H9 (cell line): ENCODE measurements around the gene GHITM. TPM values are rescaled to one million over a fixed set of nuclear protein-coding genes. Genes with fewer than 3 reads are reported as not detected.

Source experiments
- DNase-seq: peaks from one replicate; pipeline ENCODE4 v3.0.0-alpha.2; 2017
- H2AFZ ChIP-seq: one replicate; pipeline ENCODE4 v1.6.1; 2013; ENCODE audit warnings: mild to moderate bottlenecking, low read length, control low read depth, moderate library complexity
- H2AK5ac ChIP-seq: 2 replicates; pipeline ENCODE4 v1.6.1; 2013; ENCODE audit warnings: low read length, control low read depth, mixed read lengths; ENCODE audit not compliant: insufficient read length
- H2BK120ac ChIP-seq: one replicate; pipeline ENCODE4 v1.6.1; 2013; ENCODE audit warnings: low read depth, mild to moderate bottlenecking, low read length, control low read depth, inconsistent platforms; ENCODE audit not compliant: poor library complexity, severe bottlenecking
- H2BK12ac ChIP-seq: 2 replicates; pipeline ENCODE4 v1.6.1; 2013; ENCODE audit warnings: low read length, control low read depth, mixed read lengths, low read depth; ENCODE audit not compliant: insufficient read length
- H2BK15ac ChIP-seq: 2 replicates; pipeline ENCODE4 v1.6.1; 2013; ENCODE audit warnings: low read depth, low read length, control low read depth
- H2BK20ac ChIP-seq: one replicate; pipeline ENCODE4 v1.6.1; 2013; ENCODE audit warnings: low read depth, mild to moderate bottlenecking, low read length, control low read depth, inconsistent platforms; ENCODE audit not compliant: poor library complexity, severe bottlenecking
- H2BK5ac ChIP-seq: 2 replicates; pipeline ENCODE4 v1.6.1; 2013; ENCODE audit warnings: low read length, control low read depth, mixed read lengths; ENCODE audit not compliant: insufficient read length
- H3K14ac ChIP-seq: 2 replicates; pipeline ENCODE4 v1.6.1; 2013; ENCODE audit warnings: low read length, control low read depth; ENCODE audit not compliant: insufficient read depth
- H3K18ac ChIP-seq: 2 replicates; pipeline ENCODE4 v1.6.1; 2013; ENCODE audit warnings: low read depth, mild to moderate bottlenecking, mixed read lengths, low read length, control low read depth; ENCODE audit not compliant: insufficient read length
- H3K23ac ChIP-seq: 2 replicates; pipeline ENCODE4 v1.6.1; 2013; ENCODE audit warnings: low read length, control low read depth, mixed read lengths, low read depth; ENCODE audit not compliant: insufficient read length
- H3K23me2 ChIP-seq: 2 replicates; pipeline ENCODE4 v1.6.1; 2013; ENCODE audit warnings: low read depth, mild to moderate bottlenecking, mixed read lengths, low read length, control low read depth; ENCODE audit not compliant: insufficient read length, poor library complexity, severe bottlenecking
- H3K27ac ChIP-seq: 2 replicates; pipeline ENCODE4 v1.5.1; 2013; ENCODE audit warnings: low read length, control low read depth, mixed read lengths, low read depth; ENCODE audit not compliant: insufficient read length
- H3K27me3 ChIP-seq: 2 replicates; pipeline ENCODE4 v1.6.1; 2013; ENCODE audit warnings: low read length, control low read depth, inconsistent platforms; ENCODE audit not compliant: insufficient read depth
- H3K4ac ChIP-seq: 2 replicates; pipeline ENCODE4 v1.6.1; 2013; ENCODE audit warnings: low read depth, mild to moderate bottlenecking, control low read depth, inconsistent platforms, low read length, moderate library complexity
- H3K4me1 ChIP-seq: 2 replicates; pipeline ENCODE4 v1.6.1; 2013; ENCODE audit warnings: low read length, control low read depth, inconsistent platforms; ENCODE audit not compliant: insufficient read depth
- H3K4me2 ChIP-seq: 2 replicates; pipeline ENCODE4 v1.6.1; 2013; ENCODE audit warnings: low read length, control low read depth, mixed read lengths; ENCODE audit not compliant: insufficient read length, insufficient read depth
- H3K56ac ChIP-seq: 2 replicates; pipeline ENCODE4 v1.6.1; 2013; ENCODE audit warnings: low read depth, mild to moderate bottlenecking, mixed read lengths, low read length, control low read depth; ENCODE audit not compliant: insufficient read length
- H3K79me1 ChIP-seq: 2 replicates; pipeline ENCODE4 v1.6.1; 2013; ENCODE audit warnings: low read depth, mild to moderate bottlenecking, moderate library complexity, low read length, control low read depth, inconsistent platforms; ENCODE audit not compliant: insufficient read depth, poor library complexity, severe bottlenecking
- H3K79me2 ChIP-seq: 2 replicates; pipeline ENCODE4 v1.6.1; 2013; ENCODE audit warnings: low read length, control low read depth, inconsistent platforms; ENCODE audit not compliant: insufficient read depth
- H3K9ac ChIP-seq: 2 replicates; pipeline ENCODE4 v1.6.1; 2013; ENCODE audit warnings: low read length, control low read depth, mixed read lengths; ENCODE audit not compliant: insufficient read length; ENCODE audit errors: extremely low read depth
- H3K9me3 ChIP-seq: one replicate; pipeline ENCODE4 v1.6.1; 2013; ENCODE audit warnings: low read depth, low read length, inconsistent platforms; ENCODE audit not compliant: control insufficient read depth
- H3T11ph ChIP-seq: one replicate; pipeline ENCODE4 v1.6.1; 2013; ENCODE audit warnings: mild to moderate bottlenecking, low read length, control low read depth, inconsistent platforms
- H4K20me1 ChIP-seq: one replicate; pipeline ENCODE4 v1.6.1; 2013; ENCODE audit not compliant: control insufficient read depth, insufficient read length, insufficient read depth
- H4K5ac ChIP-seq: 2 replicates; pipeline ENCODE4 v1.6.1; 2013; ENCODE audit warnings: low read depth, mild to moderate bottlenecking, mixed read lengths, low read length, control low read depth; ENCODE audit not compliant: insufficient read length
- H4K8ac ChIP-seq: replicated peaks from 2 replicates; pipeline ENCODE4 v1.6.1; 2013; ENCODE audit warnings: low read length, control low read depth, mixed read lengths, low read depth; ENCODE audit not compliant: insufficient read length
- H4K91ac ChIP-seq: 2 replicates; pipeline ENCODE4 v1.6.1; 2013; ENCODE audit warnings: low read depth, mild to moderate bottlenecking, moderate library complexity, mixed read lengths, low read length, control low read depth; ENCODE audit not compliant: insufficient read length
- H3K27ac Mint-ChIP-seq, 3 experiments: 2 replicates in 2 of 3; 3 replicates in 1 of 3; pipeline ENCODE4 v1.8.0; 2020 to 2021; ENCODE audit warnings: mixed read lengths in 3 of 3, mild to moderate bottlenecking in 1 of 3, moderate library complexity in 1 of 3
- H3K27me3 Mint-ChIP-seq: 2 replicates; pipeline ENCODE4 v1.8.0; 2021; ENCODE audit warnings: low read depth, mild to moderate bottlenecking, moderate library complexity, mixed read lengths
- H3K36me3 Mint-ChIP-seq, 3 experiments: 2 replicates in 2 of 3; 3 replicates in 1 of 3; pipeline ENCODE4 v1.8.0; 2020 to 2021; ENCODE audit warnings: low read depth in 3 of 3, mixed read lengths in 3 of 3; ENCODE audit not compliant: insufficient read depth in 1 of 3
- H3K4me1 Mint-ChIP-seq, 2 experiments: 2 replicates each; pipeline ENCODE4 v1.8.0; 2020; ENCODE audit warnings: mixed read lengths in 2 of 2
- H3K4me3 Mint-ChIP-seq, 2 experiments: 2 replicates in 1 of 2; 3 replicates in 1 of 2; pipeline ENCODE4 v1.8.0; 2020 to 2021; ENCODE audit warnings: mild to moderate bottlenecking in 2 of 2, mixed read lengths in 2 of 2, moderate library complexity in 1 of 2
- H3K9me3 Mint-ChIP-seq, 2 experiments: 2 replicates in 1 of 2; 3 replicates in 1 of 2; pipeline ENCODE4 v1.8.0; 2020; ENCODE audit warnings: mild to moderate bottlenecking in 2 of 2, mixed read lengths in 2 of 2, moderate library complexity in 1 of 2
- CTCF ChIP-seq: fragments of 200-600 bp; sonication (generic); conservative IDR thresholded peaks from 3 replicates; pipeline ENCODE4 v1.8.0; 2021; ENCODE audit warnings: antibody characterized with exemption, mild to moderate bottlenecking
- WGBS: extraction: QIAGEN DNeasy Blood & Tissue Kit; methylation state at CpG from one replicate; pipeline ENCODE4 v1.1.7; 2013; ENCODE audit warnings: missing lambda C conversion rate, low lambda C conversion rate, mixed read lengths; ENCODE audit not compliant: insufficient read length; ENCODE audit errors: extremely low coverage; 5-methylcytosine and 5-hydroxymethylcytosine counted together
- total RNA-seq: library from RNA; stranded (reverse); gene quantifications from 2 replicates; pipeline ENCODE4 v1.2.1, GENCODE V29; 2021

Gene GHITM
- total RNA-seq, 1 experiment from 2014 or later: 95.6 TPM

DNA sequence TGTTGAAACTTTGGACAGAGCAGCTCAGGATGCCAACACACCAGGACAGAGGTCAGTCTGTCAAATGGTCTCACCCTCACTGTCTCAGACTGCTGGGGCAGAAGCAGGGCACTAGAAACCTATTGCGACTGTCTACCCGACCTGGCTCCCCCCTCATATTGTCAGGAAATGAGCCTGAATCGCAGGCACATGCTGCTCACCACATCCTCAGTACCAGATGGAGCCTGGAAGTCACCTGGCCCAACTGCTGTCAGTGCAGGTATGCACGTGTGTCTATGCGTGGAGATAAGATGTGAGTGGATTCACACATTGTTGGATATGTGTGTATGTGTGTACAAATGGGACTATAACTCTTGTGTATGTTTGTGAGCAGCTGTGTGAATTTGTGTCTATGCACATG lies 51.8 kb downstream of the GHITM start:
- no peak overlapping the region for H2BK20ac ChIP-seq
- WGBS: no CpG with 5 or more reads among the region's 5 CpGs
- Mint-ChIP-seq H3K27me3 (peaks cover 55% of the 10 kb centered on the region), H3K4me3 (no peak overlapping the region), H3K4me1 (peaks cover 6 to 7% of the 10 kb centered on the region in 2 experiments; a peak in 3 of 4 replicates), H3K9me3 (no peaks in the 10 kb centered on the region; a peak in 1 of 5 replicates), H3K27ac (no peak overlapping the region), H3K36me3 (no peaks in the 10 kb centered on the region)
- H3K23ac ChIP-seq: no peak overlapping the region
- H3K9ac ChIP-seq: no peak overlapping the region
- H3K14ac ChIP-seq: no peak overlapping the region
- no peak overlapping the region for H3K27ac ChIP-seq
- H2BK120ac ChIP-seq: no peak overlapping the region
- no peaks in the 10 kb centered on the region for H3K79me1 ChIP-seq
- no peak overlapping the region for H2AK5ac ChIP-seq
- H2BK5ac ChIP-seq: no peak overlapping the region
- no peak overlapping the region for H3T11ph ChIP-seq
- H3K79me2 ChIP-seq: no peaks in the 10 kb centered on the region
- no peak overlapping the region for H4K8ac ChIP-seq
- peak overlapping the region; percentile 48 for H4K5ac ChIP-seq
- no peaks in the 10 kb centered on the region for H4K20me1 ChIP-seq
- no peak overlapping the region for H3K56ac ChIP-seq
- no peak overlapping the region for H3K4me2 ChIP-seq
- no peak overlapping the region for H4K91ac ChIP-seq
- TF ChIP-seq CTCF: no peak
- H2BK15ac ChIP-seq: no peak overlapping the region
- DNase-seq: no peak
- peaks cover 17% of the 10 kb centered on the region for H3K27me3 ChIP-seq
- H3K9me3 ChIP-seq: no peaks in the 10 kb centered on the region
- H2BK12ac ChIP-seq: no peak overlapping the region
- H3K23me2 ChIP-seq: peaks cover 12% of the 10 kb centered on the region
- H3K4me1 ChIP-seq: no peaks in the 10 kb centered on the region; the same call in 1 of the 2 replicates
- no peak overlapping the region for H2AFZ ChIP-seq
- H3K4ac ChIP-seq: no peak overlapping the region
- H3K18ac ChIP-seq: no peak overlapping the region
